HG02943 (cell line): ENCODE measurements around the gene KATNAL1.

Experiments
- ATAC-seq: cut with Tn5 transposase; IDR thresholded peaks from one replicate; pipeline ENCODE4 v1.9.1; 2021; ENCODE audit warnings: mild to moderate bottlenecking, low read depth, moderate library complexity; ENCODE audit not compliant: unreplicated experiment

The KATNAL1 gene

GRCh38 chr13:30172593-30173302 lies 134.6 kb downstream of the KATNAL1 start:
- no peak for ATAC-seq

- ATAC-seq, result no peak
Measured at GRCh38 chr13:30170569-30170968, 136.8 kb downstream of the KATNAL1 start.

DNA sequence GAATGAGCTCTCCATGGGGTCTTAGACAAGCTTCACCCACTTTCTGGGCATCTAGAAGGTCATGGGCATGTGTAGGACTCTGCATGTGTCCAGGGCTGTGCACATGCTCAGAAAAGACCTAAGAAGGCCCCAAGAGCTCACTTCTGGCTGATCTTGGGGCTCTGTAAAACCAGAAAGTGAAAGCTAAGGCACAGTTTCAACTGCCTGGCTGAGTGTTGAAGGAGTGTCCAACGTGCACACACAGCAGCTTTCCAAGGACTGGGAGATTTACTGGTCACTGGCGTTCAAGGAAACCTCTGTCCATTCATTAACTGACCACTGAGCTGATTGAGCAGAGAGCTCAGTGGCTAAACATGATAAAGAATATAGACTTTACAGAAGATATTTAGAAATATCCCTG lies 137.9 kb downstream of the KATNAL1 start:
- no peak for ATAC-seq

DNA sequence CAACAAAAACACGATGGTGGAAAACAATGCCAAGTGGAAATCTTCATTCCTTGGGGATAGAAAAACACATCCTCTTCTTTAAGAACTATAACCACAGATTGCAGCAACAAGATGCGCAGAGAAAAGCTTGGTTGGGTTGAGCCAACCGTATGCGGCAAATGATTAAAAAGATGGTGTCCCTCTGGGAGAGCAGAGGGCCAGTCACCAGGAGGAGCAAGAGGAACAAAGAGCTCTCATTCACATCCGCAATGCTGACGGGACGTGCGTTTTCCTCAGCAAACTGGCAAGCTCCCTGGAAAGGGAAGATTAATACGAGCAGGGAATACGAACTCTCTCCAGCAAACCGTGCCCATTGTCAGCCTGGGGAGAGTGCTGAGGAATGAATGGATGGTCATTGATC lies 141.6 kb downstream of the KATNAL1 start:
- ATAC-seq, result no peak

DNA sequence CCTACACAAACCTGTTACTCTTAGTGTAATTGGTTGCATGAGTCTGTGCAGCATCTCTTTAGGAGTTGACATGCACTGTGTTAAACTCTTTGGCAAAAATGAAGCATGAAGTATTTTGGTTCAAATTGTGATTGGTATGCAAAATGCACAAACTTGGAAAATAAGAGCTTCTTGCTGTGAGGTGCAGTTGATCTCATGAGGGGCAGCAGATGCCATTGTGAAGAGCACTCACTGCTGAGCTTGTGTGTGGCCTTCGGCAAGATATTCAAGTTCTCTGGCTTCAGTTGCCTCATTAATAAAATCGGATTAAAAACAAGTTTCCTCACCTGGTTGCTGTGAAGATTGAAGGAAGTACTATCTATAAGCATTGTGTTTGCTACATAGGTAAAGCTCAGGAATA lies 142.3 kb downstream of the KATNAL1 start:
- no peak for ATAC-seq

DNA sequence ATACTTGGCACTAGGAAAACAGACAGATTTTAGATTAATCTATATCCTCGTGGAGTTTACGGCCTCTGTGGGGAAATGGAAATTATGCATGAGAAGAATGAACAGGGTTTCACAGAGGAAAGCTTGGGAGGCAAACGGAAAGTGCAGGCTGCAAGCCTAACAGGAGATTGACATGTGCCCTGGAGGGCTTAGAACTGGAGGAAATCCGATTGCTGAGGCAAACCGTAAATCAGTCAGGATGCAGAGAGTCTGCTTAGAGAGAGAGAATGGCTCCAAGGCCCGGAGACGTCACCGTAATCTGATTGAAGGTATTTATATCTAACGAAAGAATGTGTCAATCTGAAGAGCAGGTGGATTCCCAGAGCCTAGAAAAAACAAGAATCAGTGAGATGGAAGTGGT lies 143.2 kb downstream of the KATNAL1 start:
- no peak for ATAC-seq

GRCh38 chr13:30163441-30163840 lies 143.9 kb downstream of the KATNAL1 start:
- ATAC-seq, result no peak

GRCh38 chr13:30159446-30159839 lies 147.9 kb downstream of the KATNAL1 start:
- ATAC-seq, result no peak

DNA sequence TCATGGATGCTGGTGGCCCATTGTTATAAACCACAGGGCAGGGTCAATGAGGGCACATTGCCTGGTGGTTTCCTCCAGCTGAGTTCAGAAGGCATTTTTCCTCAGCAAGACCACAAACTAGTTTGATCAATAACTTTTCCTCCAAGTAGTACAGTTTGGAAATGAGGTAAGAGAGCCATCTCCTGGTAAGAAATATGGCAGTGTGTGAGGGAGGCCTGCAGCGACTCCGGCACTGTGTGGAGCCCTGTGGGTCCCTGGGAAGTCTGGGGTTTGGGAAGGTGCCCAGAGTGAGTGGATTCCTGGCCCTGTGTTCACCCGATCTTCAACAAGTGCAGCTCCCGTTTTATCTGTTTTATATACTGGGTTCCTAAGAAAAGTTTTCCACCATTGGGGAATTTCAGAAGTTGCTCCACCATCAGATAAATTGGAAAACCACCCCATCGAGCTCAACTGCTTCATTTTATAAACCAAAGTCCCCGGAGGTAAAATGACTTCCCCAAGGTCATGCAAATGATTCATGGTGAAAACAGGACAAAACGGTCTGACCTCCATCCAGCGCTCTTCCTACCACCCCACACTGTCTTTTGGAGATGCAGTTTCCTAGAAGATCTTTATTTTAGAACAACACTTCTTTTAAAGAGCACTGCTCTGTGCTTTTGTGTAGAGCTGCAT lies 148.4 kb downstream of the KATNAL1 start:
- ATAC-seq, result no peak

DNA sequence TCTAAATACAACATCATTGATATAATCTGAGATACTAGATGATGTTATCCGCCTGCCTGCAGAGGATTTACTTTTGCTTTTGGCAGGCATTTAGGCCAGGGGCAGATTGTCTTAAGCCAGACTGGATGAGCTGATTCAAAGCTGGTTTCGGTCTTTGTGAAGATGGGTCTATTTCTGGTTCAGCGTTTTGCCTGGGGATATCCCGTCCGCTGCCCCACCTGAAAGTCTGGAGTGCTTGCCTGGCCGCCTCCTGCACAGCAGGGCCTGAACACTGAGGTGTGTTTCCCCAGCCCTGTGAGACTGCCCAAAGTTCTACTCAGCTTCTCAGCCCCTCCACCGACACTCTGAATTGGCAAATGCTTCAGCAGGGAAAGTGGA lies 149.7 kb downstream of the KATNAL1 start:
- no peak for ATAC-seq

GRCh38 chr13:30156826-30157615 lies 150.3 kb downstream of the KATNAL1 start:
- no peak for ATAC-seq

GRCh38 chr13:30156270-30156669 lies 151.1 kb downstream of the KATNAL1 start:
- no peak for ATAC-seq

DNA sequence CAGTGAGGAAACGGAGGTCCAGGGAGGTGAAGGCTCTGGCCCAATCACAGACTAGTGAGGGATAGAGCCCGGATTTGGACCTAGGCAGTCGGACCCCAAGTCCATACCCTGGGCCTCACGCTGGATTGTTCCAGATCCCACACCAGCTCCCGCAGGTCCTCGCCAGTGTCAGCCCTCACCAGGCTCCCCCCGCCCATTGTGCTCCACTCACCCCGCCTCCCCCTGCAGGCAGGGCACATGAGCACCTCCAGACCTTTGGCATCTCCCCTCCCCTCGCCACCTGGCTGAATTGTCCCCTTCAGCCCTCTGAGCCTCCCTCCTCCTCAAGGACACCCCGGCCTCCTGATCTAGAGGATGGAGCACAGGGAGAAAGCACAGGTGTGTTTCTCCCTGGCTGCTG lies 152.4 kb downstream of the KATNAL1 start:
- ATAC-seq, result no peak

DNA sequence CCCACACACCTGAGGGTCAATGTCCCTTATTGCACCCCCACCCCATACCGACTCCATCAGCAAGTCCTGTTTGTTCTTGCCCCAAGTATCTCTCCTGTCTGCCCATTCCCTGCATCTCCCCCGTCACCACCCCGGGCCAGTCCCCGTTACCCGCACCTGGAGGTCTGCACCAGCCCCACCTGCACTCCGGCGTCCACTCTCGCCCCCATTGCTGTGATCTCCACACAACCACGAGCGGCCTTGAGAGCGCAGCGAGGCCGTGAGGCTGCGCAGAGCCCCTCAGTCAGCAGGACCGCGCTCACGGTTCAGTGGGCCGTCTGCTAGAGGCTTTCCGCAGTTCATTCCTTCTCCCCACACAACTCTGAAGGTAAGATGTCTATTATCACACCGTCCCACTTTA lies 152.8 kb downstream of the KATNAL1 start:
- no peak for ATAC-seq

- ATAC-seq, result no peak
Measured at GRCh38 chr13:30153545-30154426, 153.6 kb downstream of the KATNAL1 start.
